HepG2 (cell line): ENCODE data around the gene TBC1D20. TPM values are rescaled to one million over a fixed set of nuclear protein-coding genes. Genes with fewer than 3 reads are reported as not detected.

Experiments
- ATF2 ChIP-seq: sonication (generic); formaldehyde crosslinking; IDR thresholded peaks from 2 replicates; pipeline ENCODE4 v1.4.0; 2020; ENCODE audit warnings: missing genetic modification reagents
- ATF7-NPFF ChIP-seq: sonication (generic); formaldehyde crosslinking; IDR thresholded peaks from 2 replicates; pipeline ENCODE4 v1.8.1; 2023; ENCODE audit warnings: mild to moderate bottlenecking, low read depth, missing genetic modification reagents, moderate library complexity
- CCDC6 ChIP-seq: sonication (generic); formaldehyde crosslinking; IDR thresholded peaks from 2 replicates; pipeline ENCODE4 v1.8.1; 2022; ENCODE audit warnings: mild to moderate bottlenecking, missing genetic modification reagents, moderate library complexity
- CHD2 ChIP-seq: IDR thresholded peaks from 2 replicates; pipeline ENCODE4 v1.6.1; 2011; ENCODE audit warnings: low read depth, low read length, improper control_type of control experiment
- EEA1 ChIP-seq: sonication (generic); formaldehyde crosslinking; IDR thresholded peaks from 2 replicates; pipeline ENCODE4 v1.5.1; 2020; ENCODE audit warnings: mild to moderate bottlenecking, missing genetic modification reagents, borderline replicate concordance
- FOSL1 ChIP-seq: sonication (generic); formaldehyde crosslinking; IDR thresholded peaks from 2 replicates; pipeline ENCODE4 v1.9.0; 2021; ENCODE audit warnings: missing genetic modification reagents, borderline replicate concordance
- MAFK ChIP-seq, 2 experiments: IDR thresholded peaks in 1 of 2; conservative IDR thresholded peaks in 1 of 2; 2 replicates each; pipeline ENCODE4 v1.6.1; 2011; ENCODE audit warnings: improper control_type of control experiment in 2 of 2, low read length in 2 of 2
- MED8 ChIP-seq: sonication (generic); formaldehyde crosslinking; IDR thresholded peaks from 2 replicates; pipeline ENCODE4 v1.8.1; 2023; ENCODE audit warnings: mild to moderate bottlenecking, missing genetic modification reagents; ENCODE audit not compliant: insufficient replicate concordance
- NFIB ChIP-seq: sonication (generic); formaldehyde crosslinking; IDR thresholded peaks from 2 replicates; pipeline ENCODE4 v1.9.0; 2021; ENCODE audit warnings: missing genetic modification reagents, mild to moderate bottlenecking, borderline replicate concordance
- NFYB ChIP-seq: sonication (generic); formaldehyde crosslinking; IDR thresholded peaks from 2 replicates; pipeline ENCODE4 v1.4.0; 2020; ENCODE audit warnings: missing genetic modification reagents
- RBFOX2 ChIP-seq: fragments of 200-400 bp; formaldehyde crosslinking; IDR thresholded peaks from 2 replicates; pipeline ENCODE4 v1.6.1; 2017; ENCODE audit warnings: low read depth, mild to moderate bottlenecking, low read length
- REPIN1 ChIP-seq: sonication (generic); formaldehyde crosslinking; IDR thresholded peaks from 2 replicates; pipeline ENCODE4 v1.8.0; 2022; ENCODE audit warnings: missing genetic modification reagents, low read depth, mild to moderate bottlenecking, borderline replicate concordance
- RFXAP ChIP-seq: sonication (generic); formaldehyde crosslinking; IDR thresholded peaks from 2 replicates; pipeline ENCODE4 v1.4.0; 2020; ENCODE audit warnings: missing genetic modification reagents, borderline replicate concordance
- SMAD3 ChIP-seq: sonication (generic); formaldehyde crosslinking; IDR thresholded peaks from 2 replicates; pipeline ENCODE4 v1.4.0; 2020; ENCODE audit warnings: missing genetic modification reagents
- TEAD2 ChIP-seq: sonication (generic); formaldehyde crosslinking; IDR thresholded peaks from 2 replicates; pipeline ENCODE4 v1.9.0; 2021; ENCODE audit warnings: missing genetic modification reagents
- TFDP1 ChIP-seq: IDR thresholded peaks from 2 replicates; pipeline ENCODE4 v1.6.1; 2016; ENCODE audit warnings: missing compliant biosample characterization, missing genetic modification reagents, borderline replicate concordance
- XRCC5 ChIP-seq: fragments of 200-400 bp; formaldehyde crosslinking; optimal IDR thresholded peaks from 2 replicates; pipeline ENCODE3; 2017; ENCODE audit warnings: mild to moderate bottlenecking, low read length
- ZNF264 ChIP-seq: sonication (generic); formaldehyde crosslinking; IDR thresholded peaks from 2 replicates; pipeline ENCODE4 v1.4.0; 2020; ENCODE audit warnings: missing genetic modification reagents
- ZNF350 ChIP-seq: sonication (generic); formaldehyde crosslinking; IDR thresholded peaks from 2 replicates; pipeline ENCODE4 v1.4.0; 2020; ENCODE audit warnings: mild to moderate bottlenecking, low read depth, missing genetic modification reagents, borderline replicate concordance
- ZNF543 ChIP-seq: sonication (generic); formaldehyde crosslinking; IDR thresholded peaks from 2 replicates; pipeline ENCODE4 v1.4.0; 2020; ENCODE audit warnings: mild to moderate bottlenecking, missing genetic modification reagents
- ZNF644 ChIP-seq: IDR thresholded peaks from 2 replicates; pipeline ENCODE4 v1.6.1; 2016; ENCODE audit warnings: low read depth
- polyA plus RNA-seq, 8 experiments: library from polyadenylated mRNA; depleted of rRNA in 3 of 8; stranded (reverse) in 7 of 8; unstranded in 1 of 8; fragments of >200 nt; fragmentation: Illumina TruSeq in 4 of 8; extraction: Trizol in 4 of 8; gene quantifications; 2 replicates each; pipeline versions ENCODE4 v1.2.1 to v1.2.3, GENCODE V29; 2011 to 2016; ENCODE audit warnings: low read depth in 4 of 8, missing spikeins in 1 of 8, mixed read lengths in 1 of 8; ENCODE audit not compliant: insufficient read depth in 1 of 8
- total RNA-seq, 5 experiments: library from RNA; depleted of rRNA; stranded (reverse); fragments of >200 nt; fragmentation: Illumina TruSeq; extraction: Trizol; gene quantifications; 2 replicates each; pipeline ENCODE4 v1.2.3, GENCODE V29; 2016; ENCODE audit warnings: low read depth in 1 of 5
- TF ChIP-seq, protein P1 (sequence below): sonication (generic); formaldehyde crosslinking; IDR thresholded peaks from 2 replicates; pipeline ENCODE4 v1.8.1; 2023; ENCODE audit warnings: mild to moderate bottlenecking, moderate library complexity, missing genetic modification reagents
- TF ChIP-seq, protein P2 (sequence below): sonication (generic); formaldehyde crosslinking; conservative IDR thresholded peaks from 2 replicates; pipeline ENCODE4 v1.4.0; 2020; ENCODE audit warnings: missing genetic modification reagents
- TF ChIP-seq, protein P3 (sequence below): sonication (generic); IDR thresholded peaks from 2 replicates; pipeline ENCODE4 v1.6.1; 2016; ENCODE audit warnings: low read depth, borderline replicate concordance

TBC1D20 gene
- total and polyA plus RNA-seq, 2 of the 13 experiments (the other 11 are each of a cell fraction or from before 2014, with no cell fraction given) = 36.6 to 47.1 TPM

DNA sequence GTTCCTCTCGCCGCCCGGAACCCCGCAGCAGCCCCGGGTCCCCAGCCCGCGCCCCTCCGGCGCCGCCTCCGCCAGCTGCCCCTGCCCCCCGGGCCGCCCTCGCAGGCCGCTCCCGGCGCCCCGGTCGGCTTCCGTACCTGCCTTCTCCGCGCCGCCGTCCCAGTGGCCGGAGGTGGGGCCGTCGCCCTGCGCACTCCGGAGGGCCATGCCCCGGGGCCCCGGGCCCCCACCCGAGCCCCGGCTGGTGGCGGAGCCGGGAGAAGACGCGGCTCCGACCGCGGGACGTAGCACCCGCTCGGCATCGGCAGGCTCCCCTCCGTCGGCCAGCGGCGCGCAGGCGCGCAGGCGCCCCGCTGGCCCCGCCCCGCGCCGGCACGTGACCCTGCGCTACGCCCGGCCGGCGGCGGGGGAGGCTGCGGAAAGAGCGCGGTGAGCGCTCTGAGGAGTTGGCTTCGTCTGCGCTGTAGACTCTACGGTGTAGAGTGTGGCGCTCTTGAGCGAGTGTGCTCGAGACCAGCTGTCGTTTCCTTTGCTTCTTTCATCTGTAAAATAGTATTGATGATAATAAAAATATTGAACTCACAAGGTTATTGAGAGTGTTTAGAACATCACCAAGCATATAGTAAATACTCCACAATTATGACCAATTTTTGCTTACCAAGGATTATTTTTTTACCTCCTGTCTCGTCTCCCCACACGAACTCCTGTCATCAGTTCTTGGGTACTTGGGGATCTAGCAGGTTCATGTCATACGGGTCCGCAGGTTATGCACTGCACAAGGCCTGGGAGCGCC lies at the start of gene TBC1D20 (continued):
- 0 out of 2 replicates have a peak, but pooled peaks have one; percentile 24 for TF ChIP-seq NFYB (CRISPR knock-in tag)
- no peak for TF ChIP-seq MED8 (CRISPR knock-in tag)
- TF ChIP-seq ATF7-NPFF (CRISPR knock-in tag) = peak; percentile 75
- 0 out of 2 replicates have a peak, but pooled peaks have one; percentile 1 for TF ChIP-seq NFIB
- no peak for TF ChIP-seq ZNF350
- peak; percentile 37; the same call in 1 of the 2 replicates for TF ChIP-seq REPIN1 (CRISPR knock-in tag)
- no peak for TF ChIP-seq FOSL1
- 0 out of 2 replicates have a peak, but pooled peaks have one; percentile 16 for TF ChIP-seq EEA1 (CRISPR knock-in tag)
- no peak for TF ChIP-seq ZNF644 (CRISPR knock-in tag)
- TF ChIP-seq RFXAP (CRISPR knock-in tag) = peak; percentile 71; the same call in 1 of the 2 replicates
- peak; percentile 68; the same call in 1 of the 2 replicates for TF ChIP-seq ZNF264 (CRISPR knock-in tag)
- peak; percentile 80; the same call in 1 of the 2 replicates for TF ChIP-seq CCDC6 (CRISPR knock-in tag)
- TF ChIP-seq MAFK (conservative IDR thresholded peaks at IDR 0.05 in 1 of 2, IDR thresholded peaks at IDR 0.05 in 1 of 2; ENCODE audit: low read length in 2 of 2) = peak; percentile 86 to 89
- TF ChIP-seq, protein P1, sequence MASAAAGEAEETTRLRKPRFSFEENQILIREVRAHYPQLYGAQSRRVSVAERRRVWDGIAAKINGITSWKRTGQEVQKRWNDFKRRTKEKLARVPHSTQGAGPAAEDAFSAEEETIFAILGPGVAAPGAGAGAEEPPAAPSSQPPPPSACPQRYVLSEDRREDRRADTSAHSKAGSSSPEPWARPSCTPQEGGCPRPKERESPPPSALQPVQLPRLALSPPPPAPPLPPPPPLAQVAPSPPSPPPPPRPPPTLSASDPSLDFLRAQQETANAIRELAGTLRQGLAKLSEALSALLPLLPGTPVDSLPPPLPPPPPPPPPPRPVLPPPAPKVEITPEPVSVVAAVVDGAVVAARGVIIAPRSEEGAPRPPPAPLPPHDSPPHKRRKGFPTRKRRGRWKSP = peak; percentile 97
- TF ChIP-seq RBFOX2 = peak; percentile 84
- no peak for TF ChIP-seq TEAD2
- 0 out of 2 replicates have a peak, but pooled peaks have one; percentile 30 for TF ChIP-seq CHD2
- TF ChIP-seq ZNF543 (CRISPR knock-in tag) = 0 out of 2 replicates have a peak, but pooled peaks have one; percentile 2
- TF ChIP-seq TFDP1 (CRISPR knock-in tag) = peak; percentile 95
- peak; percentile 60 for TF ChIP-seq XRCC5
- TF ChIP-seq ATF2 (CRISPR knock-in tag) = peak; percentile 55; the same call in 1 of the 2 replicates
- TF ChIP-seq, protein P2, sequence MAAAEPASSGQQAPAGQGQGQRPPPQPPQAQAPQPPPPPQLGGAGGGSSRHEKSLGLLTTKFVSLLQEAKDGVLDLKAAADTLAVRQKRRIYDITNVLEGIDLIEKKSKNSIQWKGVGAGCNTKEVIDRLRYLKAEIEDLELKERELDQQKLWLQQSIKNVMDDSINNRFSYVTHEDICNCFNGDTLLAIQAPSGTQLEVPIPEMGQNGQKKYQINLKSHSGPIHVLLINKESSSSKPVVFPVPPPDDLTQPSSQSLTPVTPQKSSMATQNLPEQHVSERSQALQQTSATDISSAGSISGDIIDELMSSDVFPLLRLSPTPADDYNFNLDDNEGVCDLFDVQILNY (CRISPR knock-in tag) = peak; percentile 13; the same call in 1 of the 2 replicates
- peak; percentile 82 for TF ChIP-seq SMAD3 (CRISPR knock-in tag)
- TF ChIP-seq, protein P3, sequence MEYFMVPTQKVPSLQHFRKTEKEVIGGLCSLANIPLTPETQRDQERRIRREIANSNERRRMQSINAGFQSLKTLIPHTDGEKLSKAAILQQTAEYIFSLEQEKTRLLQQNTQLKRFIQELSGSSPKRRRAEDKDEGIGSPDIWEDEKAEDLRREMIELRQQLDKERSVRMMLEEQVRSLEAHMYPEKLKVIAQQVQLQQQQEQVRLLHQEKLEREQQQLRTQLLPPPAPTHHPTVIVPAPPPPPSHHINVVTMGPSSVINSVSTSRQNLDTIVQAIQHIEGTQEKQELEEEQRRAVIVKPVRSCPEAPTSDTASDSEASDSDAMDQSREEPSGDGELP = peak; percentile 76
